Mucosa of gallbladder (tissue), 1 donor: ENCODE data around the gene DGKB. TPM values are rescaled to one million over a fixed set of nuclear protein-coding genes. Genes with fewer than 3 reads are reported as not detected.
A peak's percentile ranks its signal among the peaks of the same experiment; 100 is the strongest.
"Not testable (repeated sequence)": the region's sequence is repeated elsewhere in the genome, so short reads cannot be mapped to it uniquely, and the experiment has no call there.

Experiments used
- DNase-seq: peaks from one replicate; pipeline ENCODE4 v3.0.0-alpha.2; 2020; ENCODE audit warnings: low spot score
- total RNA-seq: library from RNA; stranded (reverse); gene quantifications from one replicate; pipeline ENCODE4 v1.2.1, GENCODE V29; 2021
- donor health status: DM: no; HTN: no; CAD: no.

The DGKB gene
- total RNA-seq, 1 donor from 2014 or later, result 1.0 TPM

DNA sequence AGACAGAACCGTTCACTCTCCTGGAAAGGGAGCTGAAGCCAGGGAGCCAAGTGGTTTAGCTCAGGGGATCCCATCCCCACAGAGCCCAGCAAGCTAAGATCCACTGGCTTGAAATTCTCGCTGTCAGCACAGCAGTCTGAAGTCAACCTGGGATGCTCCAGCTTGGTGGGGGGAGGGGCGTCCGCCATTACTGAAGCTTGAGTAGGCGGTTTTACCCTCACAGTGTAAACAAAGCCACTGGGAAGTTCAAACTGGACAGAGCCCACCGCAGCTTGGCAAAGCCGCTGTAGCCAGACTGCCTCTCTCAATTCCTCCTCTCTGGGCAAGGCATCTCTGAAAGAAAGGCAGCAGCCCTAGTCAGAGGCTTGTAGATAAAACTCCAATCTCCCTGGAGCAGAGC is 443.7 kb downstream of the DGKB start:
- not testable (repeated sequence) for DNase-seq

DNA sequence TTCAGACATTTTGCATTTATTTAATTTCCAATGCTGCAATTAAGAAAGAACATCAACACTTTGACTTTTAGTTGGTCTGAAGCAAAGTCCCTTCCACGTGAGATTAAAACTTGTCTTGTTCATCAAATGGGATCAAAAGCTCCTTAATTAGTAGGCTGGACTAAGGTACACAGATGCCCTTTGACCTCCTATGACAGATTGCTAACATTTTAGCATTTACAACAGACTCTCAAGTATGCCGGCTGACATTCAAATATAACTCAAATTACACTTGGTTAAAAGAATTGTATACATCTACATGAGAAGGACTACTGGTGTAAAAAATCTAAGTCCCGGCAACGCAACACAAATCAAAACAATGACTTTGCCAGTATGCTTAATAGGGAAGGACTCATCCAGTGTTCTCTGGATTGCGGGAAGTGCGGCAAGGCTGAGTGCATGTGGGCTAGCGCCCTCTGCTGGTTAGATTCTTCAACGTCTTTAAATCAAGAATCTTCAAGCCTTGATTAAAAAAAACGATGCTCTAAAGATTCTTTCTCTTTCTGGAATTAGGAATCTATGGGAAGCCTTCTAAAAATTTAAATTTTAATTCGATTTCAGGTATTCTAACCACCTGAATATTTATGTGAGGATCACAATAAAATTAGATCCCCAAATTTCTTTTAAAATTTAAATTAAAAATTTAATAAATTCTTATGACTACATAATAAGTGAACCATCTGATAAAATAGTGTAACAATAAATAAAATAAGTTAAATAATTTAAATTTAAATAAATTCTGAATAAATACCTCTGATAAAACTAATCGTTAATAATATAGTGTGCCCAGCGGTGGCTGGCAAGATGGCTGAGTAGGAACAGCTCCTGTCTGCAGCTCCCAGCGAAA is 444.7 kb downstream of the DGKB start:
- DNase-seq, result peak; percentile 82

DNA sequence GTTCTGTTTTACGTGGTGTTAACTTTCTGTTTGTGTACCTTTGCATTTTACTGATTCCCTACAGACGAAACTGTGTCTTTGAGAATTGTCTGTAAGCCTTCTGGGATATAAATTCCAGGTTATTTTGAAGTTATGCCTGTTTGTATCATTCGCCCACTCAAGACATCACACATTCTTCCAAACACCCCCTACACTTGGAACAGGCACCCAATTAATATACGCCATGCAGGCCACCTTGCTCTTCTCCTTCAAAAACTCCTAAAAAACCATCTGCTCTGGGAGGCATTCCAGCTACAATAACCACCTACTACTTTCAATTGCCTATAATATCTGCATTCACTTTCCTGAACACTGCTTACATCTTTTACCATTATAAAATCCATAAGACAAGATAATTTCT is 453.3 kb downstream of the DGKB start:
- no peak for DNase-seq

DNA sequence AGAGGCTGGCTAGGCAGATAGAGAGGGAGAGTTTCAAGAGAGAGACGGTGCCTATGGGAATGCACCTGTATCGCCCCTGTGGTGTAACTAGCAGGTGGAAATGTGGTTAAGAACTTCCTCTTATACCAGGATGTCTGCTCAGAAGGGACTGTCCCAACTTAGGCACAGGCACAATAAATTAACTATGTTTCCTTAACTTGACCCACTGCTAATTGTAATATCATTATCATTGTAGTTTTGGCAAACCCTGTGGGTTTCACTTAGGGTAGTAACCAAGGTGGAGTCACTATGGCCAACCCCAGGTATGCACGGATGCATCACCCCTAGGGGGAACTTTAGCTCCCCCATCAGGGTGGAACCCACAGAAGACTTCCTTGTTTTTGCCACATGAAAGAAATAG is 455.7 kb downstream of the DGKB start:
- DNase-seq, result no peak

DNA sequence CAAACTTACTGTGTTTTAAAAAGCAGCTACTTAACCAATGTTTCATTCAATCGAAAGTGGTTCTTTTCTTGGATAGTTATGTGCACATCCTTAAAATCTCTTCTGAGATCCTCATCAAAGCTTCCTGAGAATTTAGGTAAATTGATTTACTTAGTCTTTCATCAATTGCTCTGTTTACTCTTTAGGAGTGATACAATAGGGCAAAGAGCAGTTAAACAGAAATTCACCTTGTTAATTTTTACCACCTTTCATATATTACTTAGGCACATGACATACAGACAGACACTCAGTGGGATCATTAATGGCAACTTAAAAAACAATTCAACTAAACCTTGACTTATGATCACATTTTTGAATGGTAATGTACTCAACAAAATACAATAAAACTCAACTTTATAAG is 456.3 kb downstream of the DGKB start:
- DNase-seq, result no peak

DNA sequence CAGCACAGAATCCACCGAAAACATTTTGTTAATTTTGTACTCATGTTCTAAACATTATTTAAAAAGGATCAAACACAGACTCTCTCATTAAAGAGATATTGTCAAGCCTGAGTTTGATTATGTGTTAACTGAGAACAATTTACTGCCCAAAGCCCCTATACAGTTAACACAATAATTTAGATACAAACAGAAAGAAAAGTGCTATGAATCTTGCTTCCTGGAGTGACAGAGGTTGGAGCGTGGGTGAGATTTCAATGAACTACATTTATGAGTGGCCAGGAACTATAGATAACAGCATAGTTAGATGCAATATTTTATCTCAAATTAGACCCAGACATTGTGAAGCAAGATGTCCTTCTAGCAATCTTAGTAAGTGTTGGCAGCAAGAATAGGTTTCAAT is 464.2 kb downstream of the DGKB start:
- DNase-seq, result no peak

DNA sequence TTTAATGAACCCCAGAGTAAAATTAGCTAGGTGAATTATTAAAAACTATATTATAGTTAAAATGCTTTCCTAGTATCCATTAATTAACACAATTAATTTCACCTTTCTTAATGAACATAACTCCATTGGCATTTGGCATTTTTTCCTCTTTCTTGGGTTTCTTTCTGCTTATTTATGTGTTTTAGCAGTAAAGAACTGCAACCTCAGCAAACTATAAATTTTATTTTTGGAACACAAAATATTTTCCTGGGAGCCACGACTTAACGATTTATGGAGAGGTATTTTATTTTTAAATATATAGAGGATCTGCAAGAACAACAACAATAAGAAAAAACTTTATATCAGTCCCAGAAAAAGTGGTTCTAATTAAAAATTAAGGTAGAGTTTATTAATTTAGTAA is 465.7 kb downstream of the DGKB start:
- DNase-seq, result no peak

DNA sequence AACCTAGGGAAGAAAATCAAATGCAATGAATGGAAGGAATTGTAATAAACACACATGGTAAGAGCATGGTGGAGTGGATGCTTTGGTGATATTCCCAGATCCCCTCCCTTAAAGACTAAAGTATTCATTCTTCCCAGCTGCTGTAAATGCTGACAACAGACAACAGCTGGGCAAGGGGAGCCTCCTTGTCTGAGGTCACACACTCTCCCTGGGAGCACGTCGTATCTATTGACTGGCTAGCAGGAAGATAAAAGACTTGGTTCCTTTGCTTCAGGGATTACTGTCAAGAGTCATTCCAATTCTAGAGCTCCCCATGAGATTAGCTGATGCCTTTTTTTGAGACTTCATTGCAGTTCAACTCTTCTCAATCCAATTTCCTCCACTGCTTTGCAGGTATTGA is 469.6 kb downstream of the DGKB start:
- DNase-seq, result no peak

DNA sequence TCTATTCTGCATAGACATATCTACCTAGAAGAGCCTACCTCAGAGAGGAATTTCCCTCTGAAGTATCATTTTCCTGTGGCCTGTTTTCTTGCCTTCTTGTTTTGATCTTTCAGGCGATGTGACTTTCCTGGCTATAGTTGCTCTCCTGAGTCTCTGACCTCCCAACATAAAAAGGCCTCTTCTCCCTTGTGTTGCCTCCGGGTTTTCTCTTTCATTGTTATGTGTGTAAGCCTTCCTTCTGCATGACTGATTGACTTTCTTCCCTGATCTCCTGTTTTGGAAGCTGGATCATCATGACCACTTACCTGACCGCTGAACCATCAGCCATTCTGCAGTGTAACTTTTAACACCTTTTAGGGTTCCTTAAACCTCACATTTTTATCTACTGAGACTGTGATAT is 471.6 kb downstream of the DGKB start:
- no peak for DNase-seq

DNA sequence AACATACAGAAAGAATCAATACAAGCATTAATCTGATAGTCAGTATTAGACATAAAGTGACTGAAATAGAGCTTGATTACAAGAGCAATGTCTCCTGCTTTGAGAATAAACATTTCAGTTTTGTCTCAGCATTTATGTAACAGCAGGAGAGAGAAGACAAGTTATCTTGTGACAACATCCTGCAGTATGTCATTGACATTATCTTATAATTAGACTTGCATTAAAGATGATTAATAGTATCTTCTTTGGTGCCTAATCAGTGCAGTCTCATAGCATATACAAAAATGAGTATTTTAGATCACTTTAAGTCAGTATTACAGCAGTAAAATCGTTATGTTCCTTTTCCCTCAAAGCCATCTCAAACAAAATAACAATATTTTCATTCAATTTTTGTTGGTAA is 477.0 kb downstream of the DGKB start:
- DNase-seq, result no peak

DNA sequence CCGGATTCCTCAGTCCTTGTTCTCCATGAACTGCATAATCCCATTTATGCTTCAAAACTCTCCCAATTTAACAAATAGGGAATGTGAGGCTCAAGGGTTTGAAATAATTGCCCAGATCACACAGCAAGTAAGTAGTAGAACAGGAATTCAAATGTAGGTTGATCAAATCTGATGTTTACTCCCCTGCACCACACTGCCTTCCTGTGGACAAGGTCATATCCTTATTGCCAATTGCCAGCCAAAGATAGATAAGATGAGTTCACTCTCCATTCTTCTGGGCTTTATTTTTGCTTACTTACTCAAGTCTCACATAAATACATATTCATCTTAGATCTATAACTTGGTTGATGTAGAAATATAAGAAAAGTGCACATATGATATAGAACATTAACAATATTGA is 477.9 kb downstream of the DGKB start:
- DNase-seq, result no peak

DNA sequence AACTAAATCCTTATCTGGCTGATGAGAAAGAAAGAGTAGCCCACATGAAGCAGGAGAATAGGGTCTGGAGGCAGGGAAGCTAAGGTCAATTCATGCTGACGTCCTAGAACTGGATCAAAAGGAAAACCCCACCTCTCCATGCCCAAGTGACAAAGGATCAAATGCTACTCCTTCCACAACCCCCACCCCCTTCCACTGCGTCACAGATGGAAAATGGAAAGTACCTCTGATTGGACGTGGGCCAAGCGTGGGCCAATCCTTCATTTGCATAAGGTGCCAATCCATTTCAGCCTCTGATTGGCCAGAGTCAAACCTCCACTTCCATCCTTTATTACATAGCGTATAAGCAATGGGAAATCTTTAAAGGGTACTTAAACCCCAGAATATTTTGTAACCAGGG is 481.8 kb downstream of the DGKB start:
- DNase-seq, result no peak

DNA sequence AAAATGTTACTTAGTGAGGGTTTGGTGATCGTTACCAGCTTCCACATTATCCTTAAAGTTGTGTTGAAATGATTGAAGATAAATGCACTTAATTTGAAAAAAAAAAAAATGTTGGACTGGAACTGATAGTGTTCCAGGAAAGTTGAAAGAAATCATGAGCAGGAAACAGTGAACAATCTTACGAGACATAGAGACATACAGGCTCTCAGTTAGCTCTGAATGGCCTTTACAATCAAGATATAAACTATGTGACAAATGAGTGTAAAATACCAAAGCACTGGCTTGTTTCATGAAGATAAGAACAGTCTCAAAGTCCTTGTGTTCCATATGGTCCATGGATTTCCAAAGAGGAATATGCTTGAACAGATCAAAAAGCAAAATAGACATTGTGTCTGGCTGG is 483.0 kb downstream of the DGKB start:
- DNase-seq, result no peak

DNA sequence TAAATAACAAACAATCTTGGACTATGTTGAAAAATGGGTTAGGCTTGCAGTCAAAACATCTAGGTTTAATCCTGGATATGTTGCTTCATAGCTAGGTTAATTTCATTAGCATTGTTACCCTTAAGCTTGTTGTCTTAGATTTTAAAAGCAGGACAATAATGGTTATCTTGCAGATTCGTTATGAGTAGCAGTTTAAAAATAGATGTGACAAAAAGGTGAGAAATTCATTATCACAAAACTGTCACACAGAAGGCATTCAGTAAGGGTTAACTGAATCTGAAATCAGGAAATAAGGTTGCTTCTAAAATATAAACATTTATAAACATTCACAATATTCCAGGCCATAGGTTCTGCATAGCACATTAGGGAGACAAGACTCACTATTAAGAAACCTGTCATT is 483.9 kb downstream of the DGKB start:
- DNase-seq, result no peak

DNA sequence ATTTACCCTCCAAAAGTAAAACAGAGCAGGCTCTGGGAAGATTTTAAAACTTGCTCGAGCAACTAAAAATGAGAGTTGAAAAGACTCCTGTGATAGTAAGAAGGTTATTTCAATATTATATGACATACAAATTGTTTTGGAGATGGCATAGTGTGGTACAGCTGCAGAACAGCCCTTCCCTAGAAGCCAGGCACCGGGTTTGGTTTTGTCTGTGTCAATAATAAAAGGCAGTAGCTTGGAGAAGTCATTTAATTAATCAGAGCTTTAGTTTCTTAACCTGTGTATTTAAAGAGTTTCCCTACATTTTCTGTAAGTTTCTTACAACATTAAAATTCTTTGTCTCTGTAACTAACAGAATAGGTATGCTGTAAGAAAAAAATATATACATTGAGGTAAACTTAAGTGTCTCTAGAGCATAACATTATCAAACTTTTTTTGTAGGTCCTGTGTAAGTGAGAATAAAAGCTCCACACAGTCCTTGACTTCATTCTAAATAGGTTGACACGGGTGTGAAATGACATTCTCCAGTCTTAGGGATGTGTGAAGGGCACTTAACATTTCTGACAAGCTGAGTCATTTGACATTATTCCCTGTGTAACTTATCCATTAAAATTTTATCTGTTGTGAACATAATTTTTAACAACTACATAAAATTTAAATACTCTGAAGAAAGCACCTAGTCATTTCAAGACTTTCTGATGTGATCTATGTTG is 488.1 kb downstream of the DGKB start:
- no peak for DNase-seq

DNA sequence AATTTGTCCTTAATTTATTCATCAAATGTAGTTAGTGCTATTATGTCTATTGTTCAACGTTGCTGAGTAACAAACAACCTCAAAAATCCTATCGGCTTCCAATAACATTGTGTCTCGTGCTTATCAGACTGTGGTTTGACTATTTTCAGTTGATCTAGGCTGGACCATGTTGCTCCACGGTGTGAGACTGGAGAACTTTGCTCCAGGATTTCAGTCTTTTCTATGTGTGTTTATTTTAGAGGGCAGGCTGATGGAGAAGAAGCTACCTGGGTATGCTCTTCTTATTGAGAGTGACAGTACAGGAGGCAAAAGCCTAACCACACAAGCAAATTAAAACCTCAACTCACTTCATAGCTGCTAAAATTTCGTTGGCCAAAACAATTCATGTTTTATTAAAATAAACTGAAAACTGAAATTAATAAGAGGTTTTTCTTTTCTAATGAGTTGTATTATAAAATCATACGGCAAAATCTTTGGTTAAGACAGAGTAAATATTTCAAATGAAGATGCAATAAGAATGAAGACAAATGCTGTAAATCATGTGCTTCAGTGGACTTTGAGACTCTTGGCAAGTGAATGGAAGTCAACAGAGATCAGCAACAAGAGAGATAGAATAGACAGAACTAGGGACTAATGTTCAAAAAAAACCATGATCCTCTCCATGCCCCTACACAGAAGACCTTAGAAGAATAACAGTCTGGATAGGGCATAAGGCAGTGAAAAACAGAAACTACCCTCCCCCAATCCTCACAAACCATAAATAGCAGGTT is 495.1 kb downstream of the DGKB start:
- no peak for DNase-seq

DNA sequence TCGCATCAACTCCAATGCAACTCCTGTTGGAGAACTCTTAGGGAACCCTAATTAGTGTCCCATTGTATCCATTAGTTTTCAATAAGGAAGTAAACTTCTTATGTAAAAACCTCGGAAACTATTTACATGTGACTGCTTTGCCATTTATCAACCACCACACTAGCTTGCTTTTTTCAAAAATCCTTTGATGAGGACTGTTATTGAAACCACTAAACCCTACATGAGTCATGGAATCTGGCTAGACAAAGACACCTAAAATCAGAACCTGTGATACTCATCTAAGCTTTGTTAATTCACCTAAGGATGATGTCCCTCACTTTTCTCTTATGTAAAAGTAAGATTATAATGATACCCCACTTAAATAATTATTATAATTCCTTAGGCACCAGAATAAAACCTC is 499.0 kb downstream of the DGKB start:
- DNase-seq, result no peak

DNA sequence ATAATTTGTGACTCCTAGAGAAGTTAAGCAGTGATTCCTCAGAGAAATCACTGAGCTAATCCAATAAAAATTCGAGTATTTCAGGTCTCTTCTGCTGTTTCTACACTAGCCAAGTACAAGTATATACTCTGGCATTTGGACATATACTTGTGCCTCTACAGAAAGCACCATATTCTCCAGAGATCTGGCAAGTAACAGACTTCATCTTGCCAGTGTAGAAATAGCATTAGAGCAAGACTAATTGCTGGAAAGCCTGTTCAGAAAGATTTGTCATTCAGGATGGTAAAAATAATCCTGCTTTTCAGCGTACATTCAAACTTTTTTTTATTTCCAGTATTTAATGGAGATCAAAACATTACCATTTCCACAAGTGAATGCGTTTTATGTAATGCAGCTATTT is 502.3 kb downstream of the DGKB start:
- no peak for DNase-seq

DNA sequence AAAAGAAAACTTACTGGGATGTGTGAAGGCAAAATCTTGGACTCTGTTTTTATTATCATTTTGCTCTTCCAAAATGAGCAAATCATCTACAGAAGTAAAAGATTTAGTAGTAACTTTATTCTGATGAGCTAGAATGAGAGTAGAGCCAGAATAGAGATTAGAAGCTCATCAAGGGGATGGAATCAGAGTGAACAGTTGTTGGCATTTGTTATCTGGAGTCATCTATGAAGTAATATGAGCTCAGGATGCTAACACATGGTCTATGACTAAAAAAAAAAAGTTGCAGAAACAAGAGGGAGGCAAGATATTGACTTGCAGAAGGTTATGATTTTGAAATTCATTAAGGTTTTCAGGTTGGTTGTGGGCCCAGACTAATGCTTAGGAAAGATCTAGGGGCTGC is 504.0 kb downstream of the DGKB start:
- no peak for DNase-seq

DNA sequence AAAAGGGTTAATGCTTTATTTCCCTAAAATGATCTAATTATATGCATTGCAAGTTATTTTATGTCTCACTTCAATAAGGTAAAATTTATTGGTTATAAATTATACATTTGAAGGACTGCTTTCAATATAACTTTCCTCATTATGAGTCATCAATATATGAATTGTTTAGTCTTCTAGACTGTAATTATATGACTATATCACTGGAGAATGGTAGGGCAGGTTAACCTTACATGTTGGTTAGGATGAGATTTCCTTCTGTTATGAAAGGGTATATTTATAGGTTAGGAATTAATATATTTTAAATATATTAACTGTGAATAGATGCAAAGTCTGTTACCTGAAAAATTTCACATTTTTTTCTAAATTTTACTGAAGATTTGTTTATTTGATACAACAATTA is 506.7 kb downstream of the DGKB start:
- no peak for DNase-seq

DNA sequence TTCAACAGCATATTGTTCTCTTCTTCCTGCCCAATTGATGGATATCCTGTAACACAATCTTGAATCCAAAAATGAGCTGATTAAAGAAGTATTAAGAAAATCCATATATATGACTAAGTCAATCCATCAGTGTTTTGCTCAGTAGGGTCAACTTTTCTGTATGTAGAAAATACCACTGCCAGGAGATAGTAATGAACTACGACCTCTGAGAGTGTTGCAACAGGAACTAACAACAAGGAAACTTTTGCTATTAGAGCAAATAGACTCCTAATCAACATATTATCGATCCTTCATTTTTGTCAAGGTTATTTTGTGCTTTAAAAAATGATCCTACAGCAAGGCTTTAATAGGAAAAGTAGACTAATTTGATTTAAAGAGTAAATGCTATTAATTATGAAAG is 507.8 kb downstream of the DGKB start:
- DNase-seq, result peak; percentile 29

DNA sequence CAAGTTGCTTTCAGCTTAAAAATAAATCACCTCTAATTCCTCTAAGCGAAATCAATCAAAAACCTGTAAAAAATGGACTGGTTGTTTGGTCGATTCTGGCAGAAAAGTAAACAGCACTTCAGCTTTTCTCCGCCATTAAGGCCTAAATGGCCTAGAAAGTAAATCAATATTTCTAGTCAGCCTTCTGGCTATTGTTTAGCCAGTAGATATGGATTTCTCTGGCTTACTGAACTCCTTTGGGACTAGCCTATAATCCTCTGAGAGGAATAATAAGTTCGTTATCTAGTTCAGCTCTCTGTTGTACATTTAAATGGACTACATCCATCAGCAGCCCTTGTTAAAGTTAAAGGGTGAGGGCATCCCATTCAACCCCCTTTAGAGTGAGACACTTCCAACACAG is 513.0 kb downstream of the DGKB start:
- DNase-seq, result no peak

DNA sequence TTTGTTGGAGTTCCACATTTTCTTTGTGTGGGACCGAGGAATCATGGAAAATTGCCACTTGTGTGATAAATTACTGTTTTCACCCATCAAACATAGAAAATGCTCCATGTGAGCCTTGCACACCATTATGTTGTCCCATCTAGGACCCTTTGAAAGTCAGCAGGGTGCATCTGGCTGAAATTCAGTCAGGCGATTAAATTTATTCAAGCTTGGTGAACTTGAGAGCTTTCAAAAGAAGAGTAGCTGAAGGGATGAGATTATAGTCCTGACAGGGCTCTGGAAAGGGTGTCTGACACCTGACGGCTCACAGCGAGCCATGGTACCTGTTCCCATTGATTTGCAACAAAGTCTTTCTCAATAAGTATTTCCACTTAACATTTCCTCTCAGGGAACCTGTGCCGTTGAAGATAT is 513.4 kb downstream of the DGKB start:
- DNase-seq, result peak; percentile 14
